ENCODE data around the gene STEAP3.

STEAP3 gene

GRCh38 chr2:119197529-119198239 is 25.9 kb upstream of the STEAP3 start:
- no peak for DNase-seq (ENCODE audit: low read depth)
- H3K4me3 ChIP-seq (ENCODE audit: control insufficient read depth, low read depth, low read length), result no peak overlapping the region
- no peak for TF ChIP-seq CTCF (conservative IDR thresholded peaks at IDR 0.05; ENCODE audit: control insufficient read depth, insufficient read depth, low read depth, low read length)

GRCh38 chr2:119198240-119198840 is 25.3 kb upstream of the STEAP3 start:
- H3K4me3 ChIP-seq (ENCODE audit: control insufficient read depth, low read depth, low read length), result no peak overlapping the region
- DNase-seq (ENCODE audit: low read depth), result no peak
- no peak for TF ChIP-seq CTCF (conservative IDR thresholded peaks at IDR 0.05; ENCODE audit: control insufficient read depth, insufficient read depth, low read depth, low read length)

GRCh38 chr2:119201815-119202214 is 21.8 kb upstream of the STEAP3 start:
- H3K4me3 ChIP-seq (ENCODE audit: control insufficient read depth, low read depth, low read length), result no peak overlapping the region
- TF ChIP-seq CTCF (conservative IDR thresholded peaks at IDR 0.05; ENCODE audit: control insufficient read depth, insufficient read depth, low read depth, low read length), result no peak
- DNase-seq (ENCODE audit: low read depth), result no peak

- no peak for TF ChIP-seq CTCF (conservative IDR thresholded peaks at IDR 0.05; ENCODE audit: control insufficient read depth, insufficient read depth, low read depth, low read length)
- DNase-seq (ENCODE audit: low read depth), result no peak
- H3K4me3 ChIP-seq (ENCODE audit: control insufficient read depth, low read depth, low read length), result no peak overlapping the region
These were observed 20.9 kb upstream of the STEAP3 start for GRCh38 chr2:119202610-119203310.

GRCh38 chr2:119204525-119204924 is 19.1 kb upstream of the STEAP3 start:
- no peak overlapping the region for H3K4me3 ChIP-seq (ENCODE audit: control insufficient read depth, low read depth, low read length)
- TF ChIP-seq CTCF (conservative IDR thresholded peaks at IDR 0.05; ENCODE audit: control insufficient read depth, insufficient read depth, low read depth, low read length), result no peak
- no peak for DNase-seq (ENCODE audit: low read depth)

- no peak for DNase-seq (ENCODE audit: low read depth)
- no peak for TF ChIP-seq CTCF (conservative IDR thresholded peaks at IDR 0.05; ENCODE audit: control insufficient read depth, insufficient read depth, low read depth, low read length)
- no peak overlapping the region for H3K4me3 ChIP-seq (ENCODE audit: control insufficient read depth, low read depth, low read length)
These were observed 18.5 kb upstream of the STEAP3 start for GRCh38 chr2:119205001-119205706.
